Lung (tissue), 12 donors: ENCODE results near the gene ATG3. TPM values are rescaled to one million over a fixed set of nuclear protein-coding genes. Genes with fewer than 3 reads are reported as not detected.

Experiments
- ATAC-seq: fragments of 200-7000 bp; cut with Tn5 transposase; one replicate; pipeline ENCODE4 v1.9.1; 2020; ENCODE audit warnings: moderate number of reproducible peaks; ENCODE audit not compliant: insufficient read depth, low FRiP score
- DNase-seq, 3 donors: peaks; one replicate each; pipeline ENCODE4 v3.0.0-alpha.2; 2013 to 2017
- H3K27ac ChIP-seq, 2 donors: one replicate each; pipeline ENCODE4 v1.5.1; 2013; ENCODE audit warnings: mild to moderate bottlenecking in 2 of 2, moderate library complexity in 2 of 2, control low read depth in 1 of 2, inconsistent platforms in 1 of 2, low read depth in 1 of 2, low read length in 1 of 2
- H3K27me3 ChIP-seq, 3 donors: one replicate each; pipeline ENCODE4 v1.5.1; 2013; ENCODE audit warnings: low read length in 2 of 3; ENCODE audit not compliant: control insufficient read depth in 3 of 3, insufficient read depth in 3 of 3
- H3K36me3 ChIP-seq, 4 donors: one replicate each; pipeline ENCODE4 v1.5.1; 2013; ENCODE audit warnings: low read length in 4 of 4, mild to moderate bottlenecking in 1 of 4, moderate library complexity in 1 of 4; ENCODE audit not compliant: control insufficient read depth in 4 of 4, insufficient read depth in 4 of 4
- H3K4me1 ChIP-seq, 5 donors: one replicate each; pipeline ENCODE4 v1.5.1; 2013; ENCODE audit warnings: low read length in 5 of 5, mild to moderate bottlenecking in 2 of 5, moderate library complexity in 1 of 5; ENCODE audit not compliant: control insufficient read depth in 5 of 5, insufficient read depth in 5 of 5
- H3K4me3 ChIP-seq: one replicate; pipeline ENCODE4 v1.5.1; 2013; ENCODE audit warnings: mild to moderate bottlenecking, control low read depth, moderate library complexity
- H3K9ac ChIP-seq, 2 donors: one replicate each; pipeline ENCODE4 v1.5.1; 2013; ENCODE audit warnings: low read length in 2 of 2, control low read depth in 1 of 2; ENCODE audit not compliant: insufficient read depth in 1 of 2
- H3K9me3 ChIP-seq, 4 donors: one replicate each; pipeline ENCODE4 v1.5.1; 2013; ENCODE audit warnings: low read length in 3 of 4, mild to moderate bottlenecking in 1 of 4, moderate library complexity in 1 of 4; ENCODE audit not compliant: control insufficient read depth in 4 of 4, insufficient read depth in 3 of 4
- CTCF ChIP-seq: IDR thresholded peaks from 2 replicates; pipeline ENCODE4 v1.5.1; 2012; ENCODE audit warnings: mild to moderate bottlenecking; ENCODE audit errors: control extremely low read depth, extremely low read depth
- WGBS, 2 donors: extraction: QIAGEN DNeasy Blood & Tissue Kit; methylation state at CpG; one replicate each; pipeline ENCODE4 v1.1.7; 2013; 5-methylcytosine and 5-hydroxymethylcytosine counted together
- polyA plus RNA-seq, 2 donors: library from polyadenylated mRNA; stranded (reverse); fragments of 200-250 nt; gene quantifications; one replicate each; pipeline ENCODE4 v1.2.1, GENCODE V29; 2013
- total RNA-seq, 2 donors: library from RNA; depleted of rRNA in 1 of 2; stranded (reverse); fragments of >200 nt in 1 of 2; gene quantifications; one replicate each; pipeline ENCODE4 v1.2.1, GENCODE V29; 2014 to 2021
- donor health status: control.
- donor health status: control.
- donor health status: Bipolar disorder and iron deficiency.
- donor health status: healthy.
- donor health status: DM: yes; HTN: yes; CAD: no.

Gene ATG3
- total and polyA plus RNA-seq, 4 donors: 29.4 to 80.9 (median 49.1) TPM

- no peak overlapping the region for H3K9ac ChIP-seq
- H3K4me3 ChIP-seq: no peak overlapping the region
- DNase-seq: no peak
- 58 to 85% methylated on average over 2 of the region's 2 CpGs for WGBS, 2 donors
- H3K27me3 ChIP-seq: no peaks in the 10 kb centered on the region
- ATAC-seq: no peak
- no peak overlapping the region for H3K27ac ChIP-seq
- H3K4me1 ChIP-seq: no peaks in the 10 kb centered on the region
- H3K9me3 ChIP-seq: no peaks in the 10 kb centered on the region
- no peak for TF ChIP-seq CTCF
- H3K36me3 ChIP-seq: no peaks in the 10 kb centered on the region
Measured at GRCh38 chr3:112514527-112515128, 47.1 kb downstream of the ATG3 start.

GRCh38 chr3:112512320-112512719, 49.4 kb downstream of the ATG3 start:
- Histone ChIP-seq H3K36me3 (no peaks in the 10 kb centered on the region), H3K4me1 (peaks cover 0 to 3% (median 0%) of the 10 kb centered on the region in 5 donors), H3K27me3 (no peaks in the 10 kb centered on the region), H3K9ac (no peak overlapping the region), H3K27ac (no peak overlapping the region), H3K9me3 (no peaks in the 10 kb centered on the region), H3K4me3 (no peak overlapping the region)
- DNase-seq (peak in 1 of 3 donors; percentile 13), ATAC-seq (no peak)
- no peak for TF ChIP-seq CTCF

- H3K9me3 ChIP-seq: no peaks in the 10 kb centered on the region
- peaks cover 0 to 3% (median 0%) of the 10 kb centered on the region in 5 donors for H3K4me1 ChIP-seq
- DNase-seq: no peak
- ATAC-seq: no peak
- no peak for TF ChIP-seq CTCF
- H3K27ac ChIP-seq: no peak overlapping the region
- H3K9ac ChIP-seq: no peak overlapping the region
- no peaks in the 10 kb centered on the region for H3K36me3 ChIP-seq
- no peak overlapping the region for H3K4me3 ChIP-seq
- H3K27me3 ChIP-seq: no peaks in the 10 kb centered on the region
Measured at GRCh38 chr3:112508860-112509259, 52.9 kb downstream of the ATG3 start.

- no peaks in the 10 kb centered on the region for H3K36me3 ChIP-seq
- no peak for TF ChIP-seq CTCF
- no peak overlapping the region for H3K4me3 ChIP-seq
- H3K9ac ChIP-seq: no peak overlapping the region
- H3K27me3 ChIP-seq: no peaks in the 10 kb centered on the region
- no peak overlapping the region for H3K27ac ChIP-seq
- ATAC-seq: no peak
- DNase-seq: peak in 2 of 3 donors; percentile 31 to 46
- H3K9me3 ChIP-seq: no peaks in the 10 kb centered on the region
- peaks cover 0 to 3% (median 0%) of the 10 kb centered on the region in 5 donors for H3K4me1 ChIP-seq
- 69 to 71% methylated on average over 2 of the region's 2 CpGs for WGBS, 2 donors
Measured at GRCh38 chr3:112508261-112508660, 53.5 kb downstream of the ATG3 start.
